Lower lobe of right lung (tissue), 2 donors: ENCODE measurements around the gene PCMTD2. TPM values are rescaled to one million over a fixed set of nuclear protein-coding genes. Genes with fewer than 3 reads are reported as not detected.

ENCODE experiments used
- ATAC-seq, 2 donors: fragments of 200-7000 bp; cut with Tn5 transposase; one replicate each; pipeline ENCODE4 v1.9.1; 2020 to 2022; ENCODE audit warnings: mild to moderate bottlenecking in 2 of 2, moderate library complexity in 2 of 2
- DNase-seq: peaks from one replicate; pipeline ENCODE4 v3.0.0-alpha.2; 2020
- H3K27ac ChIP-seq: fragments of 200-600 bp; one replicate; pipeline ENCODE4 v1.8.0; 2022
- H3K27me3 ChIP-seq: fragments of 200-600 bp; one replicate; pipeline ENCODE4 v1.8.0; 2022; ENCODE audit warnings: low read depth
- H3K36me3 ChIP-seq: fragments of 200-600 bp; one replicate; pipeline ENCODE4 v1.8.0; 2022; ENCODE audit warnings: mild to moderate bottlenecking
- H3K4me1 ChIP-seq: fragments of 200-600 bp; one replicate; pipeline ENCODE4 v1.8.0; 2022
- H3K4me3 ChIP-seq: fragments of 200-600 bp; one replicate; pipeline ENCODE4 v1.8.0; 2022; ENCODE audit warnings: mild to moderate bottlenecking
- H3K9me3 ChIP-seq: fragments of 200-600 bp; one replicate; pipeline ENCODE4 v1.8.0; 2022
- CTCF ChIP-seq: fragments of 200-600 bp; IDR thresholded peaks from one replicate; pipeline ENCODE4 v1.8.0; 2022; ENCODE audit warnings: antibody characterized with exemption, mild to moderate bottlenecking
- intact Hi-C: fragments of 100-400 bp; cut with DNase I; formaldehyde crosslinking; loops from one replicate; pipeline ENCODE4 v1.11.0; 2022
- total RNA-seq: library from RNA; stranded (reverse); fragmentation: NEBNext Ultra II Directional; extraction: Animal tissue kit (Norgen Biotek cat#: 25700); gene quantifications from one replicate; pipeline ENCODE4 v1.2.1, GENCODE V29; 2021
- donor health status: DM: no; HTN: yes; CAD: no; lungs with severe emphysema.

PCMTD2 gene
- total RNA-seq, 1 donor from 2014 or later: 65.8 TPM

- no peak overlapping the region for H3K4me3 ChIP-seq
- H3K9me3 ChIP-seq: no peaks in the 10 kb centered on the region
- DNase-seq: peak; percentile 19
- no peak for ATAC-seq
- no peaks in the 10 kb centered on the region for H3K27me3 ChIP-seq
- H3K36me3 ChIP-seq: no peaks in the 10 kb centered on the region
- no peak overlapping the region for H3K27ac ChIP-seq
- peaks cover under 1% of the 10 kb centered on the region for H3K4me1 ChIP-seq
- intact Hi-C loops: no loop called here
- no peak for TF ChIP-seq CTCF
Observed at GRCh38 chr20:64229507-64230061, 26.0 kb upstream of the PCMTD2 start.

GRCh38 chr20:64230461-64231145 is 24.9 kb upstream of the PCMTD2 start:
- Histone ChIP-seq H3K27me3 (no peaks in the 10 kb centered on the region), H3K9me3 (no peaks in the 10 kb centered on the region), H3K4me1 (no peaks in the 10 kb centered on the region), H3K27ac (no peak overlapping the region), H3K4me3 (no peak overlapping the region), H3K36me3 (no peaks in the 10 kb centered on the region)
- intact Hi-C loops: no loop called here
- no peak for ATAC-seq
- DNase-seq: peak; percentile 26
- no peak for TF ChIP-seq CTCF

- Histone ChIP-seq H3K27me3 (no peaks in the 10 kb centered on the region), H3K4me3 (no peak overlapping the region), H3K36me3 (no peaks in the 10 kb centered on the region), H3K4me1 (no peaks in the 10 kb centered on the region), H3K27ac (no peak overlapping the region), H3K9me3 (no peaks in the 10 kb centered on the region)
- DNase-seq (peak; percentile 40), ATAC-seq (peak in 1 of 2 donors; percentile 34)
- no peak for TF ChIP-seq CTCF
- intact Hi-C loops: no loop called here
Observed at GRCh38 chr20:64231621-64232550, 23.7 kb upstream of the PCMTD2 start.

GRCh38 chr20:64232794-64233193 is 22.8 kb upstream of the PCMTD2 start:
- peak; percentile 21 for DNase-seq
- Histone ChIP-seq H3K4me1 (no peaks in the 10 kb centered on the region), H3K27me3 (no peaks in the 10 kb centered on the region), H3K9me3 (no peaks in the 10 kb centered on the region), H3K36me3 (no peaks in the 10 kb centered on the region), H3K4me3 (no peak overlapping the region), H3K27ac (no peak overlapping the region)
- ATAC-seq: no peak
- TF ChIP-seq CTCF: no peak
- intact Hi-C loops: no loop called here

- H3K36me3 ChIP-seq: no peaks in the 10 kb centered on the region
- no peak overlapping the region for H3K4me3 ChIP-seq
- no peak overlapping the region for H3K27ac ChIP-seq
- no peaks in the 10 kb centered on the region for H3K27me3 ChIP-seq
- intact Hi-C loops: no loop called here
- H3K9me3 ChIP-seq: no peaks in the 10 kb centered on the region
- H3K4me1 ChIP-seq: no peaks in the 10 kb centered on the region
- no peak for TF ChIP-seq CTCF
- ATAC-seq: no peak
- DNase-seq: peak; percentile 47
Observed at GRCh38 chr20:64233725-64234124, 21.8 kb upstream of the PCMTD2 start.
